Neural progenitor cell (in vitro differentiated cells): ENCODE results near the gene MPRIP. TPM values are rescaled to one million over a fixed set of nuclear protein-coding genes. Genes with fewer than 3 reads are reported as not detected.

Experiments used
- DNase-seq: peaks from one replicate; pipeline ENCODE4 v3.0.0-alpha.2; 2016; ENCODE audit warnings: low spot score
- H2AFZ ChIP-seq: fragments of 200-600 bp; sonication (generic); replicated peaks from 2 replicates; pipeline ENCODE4 v1.6.1; 2016; ENCODE audit warnings: antibody characterized with exemption
- H3F3A ChIP-seq: fragments of 200-600 bp; sonication (generic); 2 replicates; pipeline ENCODE4 v1.6.1; 2016; ENCODE audit warnings: antibody characterized with exemption, low read depth
- H3K27ac ChIP-seq: fragments of 200-600 bp; sonication (generic); 2 replicates; pipeline ENCODE4 v1.5.1; 2016; ENCODE audit warnings: mild to moderate bottlenecking
- H3K27me3 ChIP-seq: fragments of 200-600 bp; sonication (generic); 2 replicates; pipeline ENCODE4 v1.6.1; 2016; ENCODE audit warnings: mild to moderate bottlenecking, moderate library complexity
- H3K36me3 ChIP-seq: fragments of 200-600 bp; sonication (generic); 2 replicates; pipeline ENCODE4 v1.5.1; 2016
- H3K4me1 ChIP-seq: fragments of 200-600 bp; sonication (generic); 2 replicates; pipeline ENCODE4 v1.6.1; 2016; ENCODE audit warnings: mixed run types
- H3K4me2 ChIP-seq: fragments of 200-600 bp; sonication (generic); 2 replicates; pipeline ENCODE4 v1.6.1; 2016
- H3K4me3 ChIP-seq: fragments of 200-600 bp; sonication (generic); 2 replicates; pipeline ENCODE4 v1.5.1; 2016
- H3K79me2 ChIP-seq: fragments of 200-600 bp; sonication (generic); 2 replicates; pipeline ENCODE4 v1.6.1; 2016; ENCODE audit warnings: low read depth
- H3K9ac ChIP-seq: fragments of 200-600 bp; sonication (generic); 2 replicates; pipeline ENCODE4 v1.6.1; 2016
- H3K9me3 ChIP-seq: fragments of 200-600 bp; sonication (generic); 2 replicates; pipeline ENCODE4 v1.5.1; 2016; ENCODE audit warnings: low read depth
- H4K20me1 ChIP-seq: fragments of 200-600 bp; sonication (generic); 2 replicates; pipeline ENCODE4 v1.6.1; 2016; ENCODE audit warnings: low read depth
- H3K27ac Mint-ChIP-seq: 3 replicates; pipeline ENCODE4 v1.8.0; 2021; ENCODE audit warnings: mixed read lengths
- H3K27me3 Mint-ChIP-seq: 2 replicates; pipeline ENCODE4 v1.8.0; 2022; ENCODE audit warnings: low read depth, mild to moderate bottlenecking, inconsistent platforms, moderate library complexity, mixed read lengths; ENCODE audit not compliant: insufficient read depth
- H3K36me3 Mint-ChIP-seq: 3 replicates; pipeline ENCODE4 v1.8.0; 2021; ENCODE audit warnings: mixed read lengths
- H3K4me1 Mint-ChIP-seq: 3 replicates; pipeline ENCODE4 v1.8.0; 2021; ENCODE audit warnings: mixed read lengths
- H3K4me3 Mint-ChIP-seq: 3 replicates; pipeline ENCODE4 v1.8.0; 2021; ENCODE audit warnings: mild to moderate bottlenecking, moderate library complexity, mixed read lengths
- H3K9me3 Mint-ChIP-seq: 3 replicates; pipeline ENCODE4 v1.8.0; 2020; ENCODE audit warnings: mixed read lengths
- CTCF ChIP-seq: fragments of 200-600 bp; sonication (generic); IDR thresholded peaks from 2 replicates; pipeline ENCODE4 v1.5.1; 2017; ENCODE audit warnings: antibody characterized with exemption, mild to moderate bottlenecking
- EZH2 ChIP-seq: fragments of 200-600 bp; sonication (generic); IDR thresholded peaks from 2 replicates; pipeline ENCODE4 v1.6.1; 2017; ENCODE audit warnings: antibody characterized with exemption, mild to moderate bottlenecking, moderate library complexity
- EZH2phosphoT487 ChIP-seq: fragments of 200-600 bp; sonication (generic); IDR thresholded peaks from 2 replicates; pipeline ENCODE4 v1.6.1; 2017; ENCODE audit warnings: antibody characterized with exemption
- total RNA-seq: library from RNA; depleted of rRNA; stranded (reverse); fragments of >200 nt; gene quantifications from 2 replicates; pipeline ENCODE4 v1.2.3, GENCODE V29; 2015; ENCODE audit warnings: low replicate concordance

The MPRIP gene
- total RNA-seq, 1 donor from 2014 or later = 42.1 TPM

GRCh38 chr17:17164676-17165075 is 122.4 kb downstream of the MPRIP start:
- Mint-ChIP-seq H3K4me3 (no peak overlapping the region), H3K27me3 (peaks cover 6% of the 10 kb centered on the region), H3K36me3 (peaks cover 25% of the 10 kb centered on the region), H3K9me3 (no peaks in the 10 kb centered on the region), H3K4me1 (peaks cover 2% of the 10 kb centered on the region), H3K27ac (no peak overlapping the region)
- Histone ChIP-seq H2AFZ (no peak overlapping the region), H3K9ac (no peak overlapping the region), H3K36me3 (no peaks in the 10 kb centered on the region), H3K27ac (no peak overlapping the region), H3K27me3 (no peaks in the 10 kb centered on the region), H3K4me2 (no peak overlapping the region), H3K4me3 (no peak overlapping the region), H3K4me1 (no peaks in the 10 kb centered on the region), H3F3A (no peaks in the 10 kb centered on the region), H3K9me3 (no peaks in the 10 kb centered on the region), H3K79me2 (no peaks in the 10 kb centered on the region), H4K20me1 (peaks cover 8% of the 10 kb centered on the region)
- DNase-seq = no peak
- no peak for TF ChIP-seq EZH2
- no peak for TF ChIP-seq EZH2phosphoT487
- no peak for TF ChIP-seq CTCF

- no peaks in the 10 kb centered on the region for H3K79me2 ChIP-seq
- no peak overlapping the region for H3K4me2 ChIP-seq
- H3K9me3 Mint-ChIP-seq = no peaks in the 10 kb centered on the region
- peaks cover 2% of the 10 kb centered on the region for H3K4me1 Mint-ChIP-seq
- H3K4me3 Mint-ChIP-seq = no peak overlapping the region
- H3K4me1 ChIP-seq = no peaks in the 10 kb centered on the region
- no peak overlapping the region for H2AFZ ChIP-seq
- H3K4me3 ChIP-seq = no peak overlapping the region
- peaks cover 8% of the 10 kb centered on the region for H4K20me1 ChIP-seq
- DNase-seq = no peak
- no peak for TF ChIP-seq EZH2
- no peak for TF ChIP-seq CTCF
- no peak for TF ChIP-seq EZH2phosphoT487
- no peaks in the 10 kb centered on the region for H3K36me3 ChIP-seq
- H3K27me3 Mint-ChIP-seq = peaks cover 2% of the 10 kb centered on the region
- no peak overlapping the region for H3K27ac ChIP-seq
- H3K36me3 Mint-ChIP-seq = peaks cover 23% of the 10 kb centered on the region
- H3F3A ChIP-seq = no peaks in the 10 kb centered on the region
- no peaks in the 10 kb centered on the region for H3K9me3 ChIP-seq
- H3K9ac ChIP-seq = no peak overlapping the region
- no peaks in the 10 kb centered on the region for H3K27me3 ChIP-seq
- no peak overlapping the region for H3K27ac Mint-ChIP-seq
These were observed 123.5 kb downstream of the MPRIP start for GRCh38 chr17:17165666-17166308.

GRCh38 chr17:17166446-17166845 is 124.2 kb downstream of the MPRIP start:
- no peaks in the 10 kb centered on the region for H3K36me3 ChIP-seq
- H3K9me3 Mint-ChIP-seq = no peaks in the 10 kb centered on the region

More at GRCh38 chr17:17166446-17166845, 124.2 kb downstream of the MPRIP start:
- H3K36me3 Mint-ChIP-seq = peaks cover 23% of the 10 kb centered on the region
- no peak overlapping the region for H3K27ac Mint-ChIP-seq
- H3K79me2 ChIP-seq = no peaks in the 10 kb centered on the region
- H3K4me1 ChIP-seq = no peaks in the 10 kb centered on the region
- no peak for DNase-seq
- TF ChIP-seq CTCF (no peak), EZH2phosphoT487 (no peak), EZH2 (no peak)
- peaks cover 2% of the 10 kb centered on the region for H3K27me3 Mint-ChIP-seq
- no peak overlapping the region for H2AFZ ChIP-seq
- H3K27ac ChIP-seq = no peak overlapping the region
- H4K20me1 ChIP-seq = peaks cover 8% of the 10 kb centered on the region
- no peak overlapping the region for H3K9ac ChIP-seq
- H3K4me1 Mint-ChIP-seq = peaks cover 2% of the 10 kb centered on the region
- H3K4me2 ChIP-seq = no peak overlapping the region
- no peak overlapping the region for H3K4me3 Mint-ChIP-seq
- no peaks in the 10 kb centered on the region for H3F3A ChIP-seq
- no peaks in the 10 kb centered on the region for H3K27me3 ChIP-seq
- no peaks in the 10 kb centered on the region for H3K9me3 ChIP-seq
- no peak overlapping the region for H3K4me3 ChIP-seq
